GM18502 (cell line): ENCODE measurements around the gene FXYD7.
"Not testable (repeated sequence)": the region's sequence is repeated elsewhere in the genome, so short reads cannot be mapped to it uniquely, and the experiment has no call there.

Source experiments
- ATAC-seq: cut with Tn5 transposase; IDR thresholded peaks from one replicate; pipeline ENCODE4 v1.9.1; 2021; ENCODE audit warnings: mild to moderate bottlenecking; ENCODE audit not compliant: unreplicated experiment, poor library complexity

The FXYD7 gene, protein sequence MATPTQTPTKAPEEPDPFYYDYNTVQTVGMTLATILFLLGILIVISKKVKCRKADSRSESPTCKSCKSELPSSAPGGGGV

DNA sequence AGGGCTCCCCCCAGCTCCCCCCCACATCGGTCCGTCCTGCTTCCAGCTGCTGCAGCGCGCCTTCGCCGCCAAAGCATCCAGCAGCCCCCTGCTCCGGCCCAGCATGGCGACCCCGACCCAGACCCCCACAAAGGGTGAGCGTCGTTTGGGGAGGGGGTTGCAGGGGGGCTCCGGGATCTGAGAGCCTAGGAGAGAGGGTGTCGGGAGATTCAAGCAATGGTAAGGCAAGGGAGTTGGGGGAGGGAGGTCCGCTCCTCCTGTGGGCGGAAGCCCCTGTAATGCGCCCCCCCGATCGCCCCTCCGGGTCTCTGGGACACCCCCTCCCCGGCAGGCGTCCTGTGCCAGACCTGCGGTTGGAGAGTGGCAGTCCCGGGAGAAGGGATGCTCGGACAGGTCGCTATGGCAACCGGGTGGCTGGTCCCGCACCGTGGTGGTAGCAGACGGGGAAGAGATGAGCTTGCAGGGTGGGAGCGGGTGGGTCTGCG, at the start of gene FXYD7:
Gene FXYD7, plus strand, starts transcription at position 25 of the 485 bp plus-strand sequence. Its CDS starts 79 bp downstream, at position 104.
- ATAC-seq: no peak

DNA sequence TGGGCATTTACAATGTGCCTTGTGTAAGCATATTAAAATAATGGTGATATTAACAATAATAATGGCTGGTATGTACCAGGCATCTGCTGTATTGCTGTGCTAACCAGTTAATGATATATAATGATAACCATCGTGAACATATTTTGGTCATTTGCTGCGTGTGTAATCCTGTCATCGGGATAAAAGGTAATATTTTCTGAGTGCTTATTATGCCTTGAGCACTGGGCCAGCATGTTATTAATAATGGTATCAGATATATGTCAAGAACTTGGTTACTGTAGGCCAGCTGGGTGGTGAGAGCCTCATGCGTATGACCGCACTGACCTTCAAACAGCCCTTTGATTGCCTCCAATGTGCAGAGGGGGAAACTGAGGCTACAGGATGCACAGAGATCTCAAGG, 49.6 kb upstream of the FXYD7 start:
- no peak for ATAC-seq

DNA sequence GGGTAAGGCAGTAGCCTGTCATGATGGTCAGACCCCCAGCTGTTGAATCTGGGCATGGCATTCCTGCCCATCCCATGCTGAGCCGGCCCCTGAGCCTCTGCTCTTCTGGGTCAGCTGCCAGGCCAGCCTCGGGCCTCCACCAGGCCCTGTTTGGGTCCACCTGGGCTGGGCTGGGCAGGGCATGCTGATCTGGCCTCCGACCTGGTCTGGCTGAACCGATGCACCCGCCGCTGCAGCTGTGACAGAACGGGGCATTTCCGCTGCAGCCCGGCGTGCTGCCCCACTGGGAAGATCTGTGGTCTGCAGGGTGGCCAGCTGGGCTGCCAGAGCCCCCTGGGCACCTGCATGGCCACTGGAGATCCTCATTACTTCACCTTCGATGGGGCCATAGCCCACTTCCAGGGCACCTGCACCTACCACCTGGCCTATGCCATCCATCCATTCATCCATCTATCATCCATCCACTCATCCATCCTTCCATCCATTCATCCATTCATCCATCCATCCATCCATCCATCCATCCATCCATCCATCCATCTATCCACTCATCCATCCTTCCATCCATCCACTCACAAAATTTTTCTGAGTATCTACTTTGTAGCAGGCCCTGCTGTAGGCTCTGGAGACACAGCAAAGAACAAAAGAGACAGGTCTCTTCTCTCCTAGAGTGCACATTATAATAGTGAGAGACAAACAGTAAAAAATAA, 49.0 kb upstream of the FXYD7 start:
- ATAC-seq: no peak

DNA sequence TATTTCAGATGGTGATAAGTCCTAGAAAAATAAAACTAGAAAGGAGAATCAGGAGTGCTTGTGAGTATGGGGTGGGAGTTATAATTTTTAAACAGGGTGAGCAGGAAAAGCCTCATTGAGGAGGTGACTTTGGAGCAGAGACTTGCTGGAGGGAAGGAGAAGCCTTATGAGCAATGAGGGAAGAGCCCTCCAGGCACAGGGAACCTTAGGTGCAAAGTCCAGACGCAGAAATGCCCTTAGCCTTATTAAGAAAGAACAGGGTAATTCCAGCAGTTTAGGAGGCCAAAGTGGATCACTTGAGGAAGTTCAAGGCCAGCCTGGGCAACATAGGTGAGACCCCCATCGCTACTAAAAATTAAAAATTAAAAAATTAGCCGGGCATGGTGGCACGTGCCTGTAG, 48.4 kb upstream of the FXYD7 start:
- no peak for ATAC-seq

DNA sequence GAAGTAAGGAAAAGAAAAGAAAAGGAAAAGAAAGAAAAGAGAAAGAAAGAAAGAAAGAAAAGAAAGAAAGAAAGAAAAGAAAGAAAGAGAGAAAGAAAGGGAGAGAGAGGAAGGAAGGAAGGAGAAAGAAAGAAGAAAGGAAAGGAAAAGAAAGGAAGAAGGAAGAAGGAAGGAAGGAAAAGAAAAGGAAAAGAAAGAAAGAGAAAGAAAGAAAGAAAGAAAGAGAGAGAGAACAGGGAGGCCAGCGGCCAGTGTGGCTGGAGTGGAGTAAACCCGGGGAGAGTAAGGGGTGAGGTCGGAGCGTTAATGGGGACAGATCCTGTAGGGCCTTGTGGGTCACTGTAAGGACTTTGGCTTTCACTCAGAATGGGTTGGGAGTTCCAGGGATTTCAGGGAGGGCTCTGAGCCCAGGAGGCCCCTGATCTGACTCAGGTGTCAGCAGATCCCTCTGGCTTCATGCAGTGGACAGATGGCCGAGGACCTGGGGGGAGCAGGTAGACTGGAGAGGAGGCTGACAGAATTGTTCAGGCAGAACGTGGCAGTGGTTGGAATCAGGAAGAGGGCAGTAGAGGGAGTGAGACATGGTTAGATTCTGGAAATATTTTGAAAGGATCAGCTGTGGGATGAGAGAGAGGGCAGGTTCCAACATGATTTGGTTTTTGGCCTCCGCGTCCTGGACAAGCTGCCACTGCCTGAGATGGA, 47.2 kb upstream of the FXYD7 start:
- ATAC-seq: no peak

DNA sequence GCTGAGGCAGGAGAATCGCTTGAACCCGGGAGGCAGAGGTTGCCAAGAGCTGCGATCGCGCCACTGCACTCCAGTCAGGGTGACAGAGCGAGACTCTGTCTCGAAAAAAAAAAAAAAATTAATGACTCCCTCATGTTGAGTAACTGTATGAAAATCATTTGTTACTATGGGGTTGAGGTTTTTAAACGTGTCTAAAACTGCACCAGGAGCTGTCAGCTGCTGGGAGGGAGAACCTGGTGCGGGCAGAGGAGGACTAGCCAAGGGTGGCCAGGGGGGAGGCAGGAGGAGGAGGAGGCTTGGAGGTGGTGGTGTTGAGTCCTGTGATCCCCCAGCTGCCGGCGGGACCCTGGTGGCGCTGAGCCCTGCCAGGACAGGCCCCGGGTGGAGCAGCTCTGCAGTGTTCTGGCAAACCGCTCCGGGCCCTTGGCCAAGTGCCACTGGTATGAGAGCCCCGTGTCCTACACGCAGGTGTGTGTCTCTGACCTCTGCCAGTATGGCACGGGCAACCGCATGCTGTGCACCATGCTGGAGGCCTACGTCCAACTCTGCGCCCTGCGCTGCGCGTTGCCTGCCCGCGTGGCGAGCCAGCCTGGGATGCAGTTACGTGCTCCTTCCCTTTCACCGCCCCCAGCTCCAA, 44.5 kb upstream of the FXYD7 start:
- no peak for ATAC-seq

DNA sequence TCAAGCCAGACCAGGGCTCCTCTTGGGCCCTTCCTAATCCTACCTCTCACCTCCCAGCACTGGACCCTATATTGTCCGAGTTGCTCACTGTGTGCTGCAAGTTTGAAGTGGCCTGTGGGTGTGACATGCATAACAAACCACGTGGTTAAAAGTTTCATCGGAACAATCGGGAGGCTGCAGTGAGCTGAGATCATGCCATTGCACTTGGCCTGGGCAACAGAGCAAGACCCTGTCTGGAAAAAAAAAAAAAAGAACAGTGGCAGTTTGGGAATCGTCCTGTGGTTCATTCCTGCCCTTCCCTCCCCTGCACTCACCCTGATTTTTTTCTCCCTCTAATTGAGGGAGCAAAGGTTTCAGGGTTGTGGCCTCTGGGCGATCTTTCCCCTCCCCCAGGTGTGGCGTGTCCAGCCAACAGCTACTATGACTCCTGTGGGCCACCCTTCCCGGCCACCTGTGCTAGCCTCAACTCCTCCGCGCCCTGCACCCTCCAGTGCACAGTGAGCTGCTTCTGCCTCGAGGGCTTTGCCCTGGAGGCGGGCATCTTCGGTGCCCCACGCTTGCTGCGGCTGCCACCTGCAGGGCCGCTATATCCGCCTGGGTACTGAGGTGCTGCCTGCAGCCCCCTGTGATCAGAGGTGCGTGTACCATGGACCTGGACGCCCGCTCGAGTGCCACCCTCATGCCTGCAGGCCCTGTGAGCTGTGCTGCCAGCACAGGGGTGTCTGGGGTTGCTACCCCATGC, 43.7 kb upstream of the FXYD7 start:
- no peak for ATAC-seq

DNA sequence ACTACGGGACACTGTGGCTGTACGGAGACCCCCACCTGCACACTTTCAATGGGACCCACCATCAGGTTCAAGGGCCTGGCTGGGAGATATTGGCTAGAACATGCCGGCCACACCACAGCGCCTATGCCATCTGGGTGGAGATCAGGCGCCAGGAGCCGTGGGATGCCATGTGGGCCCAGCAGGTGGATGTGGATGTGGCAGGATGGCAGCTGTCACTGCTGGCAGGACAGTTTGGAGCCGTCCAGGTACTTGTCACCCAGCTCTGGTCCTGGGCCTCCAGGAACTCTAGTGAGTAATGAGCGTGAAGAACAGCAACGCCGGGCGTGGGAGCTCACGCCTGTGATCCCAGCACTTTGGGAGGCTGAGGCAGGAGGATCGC, 43.2 kb upstream of the FXYD7 start:
- ATAC-seq: no peak

DNA sequence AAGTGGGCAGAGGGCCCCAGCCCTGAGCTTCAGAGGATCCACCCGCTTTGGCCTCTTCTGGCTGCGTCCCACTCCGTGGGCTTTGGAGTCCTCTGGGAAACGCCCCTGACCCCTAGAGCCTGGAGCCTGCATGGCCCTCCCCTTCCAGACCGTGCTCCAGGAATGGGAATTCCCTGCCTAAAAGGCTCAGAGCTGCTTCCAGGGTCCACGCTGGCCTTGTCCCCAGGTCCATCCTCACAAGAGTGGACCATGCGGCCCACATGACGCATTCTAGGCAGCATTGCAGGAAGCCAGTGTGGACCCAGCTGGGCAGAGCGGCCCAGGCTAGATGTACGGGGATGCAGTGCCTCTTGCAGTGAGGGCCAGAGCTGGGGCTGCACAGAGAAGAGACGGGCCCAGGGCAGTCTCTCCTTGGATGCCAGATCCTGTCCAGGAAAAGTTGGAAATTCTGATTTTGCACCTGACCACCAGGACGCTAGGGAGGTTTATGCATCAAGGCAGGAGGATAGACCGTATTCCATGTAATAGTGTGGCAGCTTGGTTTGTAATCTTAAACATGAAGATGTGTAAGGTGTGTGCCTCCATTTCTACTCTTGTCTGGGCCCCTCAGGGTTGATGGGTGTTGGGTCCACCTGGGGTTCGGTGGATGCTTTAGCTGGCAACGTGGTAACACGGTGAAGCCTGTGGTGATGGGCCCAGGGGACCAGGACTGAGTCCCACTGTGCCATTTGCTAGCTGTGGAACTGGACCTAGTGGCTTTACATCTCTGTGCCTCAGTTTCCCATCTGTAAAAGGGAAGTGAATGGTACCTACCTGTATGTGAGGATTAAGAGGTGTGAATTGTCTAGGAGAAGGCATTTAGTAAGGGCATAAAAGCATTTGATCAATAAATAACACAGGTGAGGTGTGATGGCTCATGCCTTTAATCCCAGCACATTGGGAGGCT, 42.2 kb upstream of the FXYD7 start:
- ATAC-seq: no peak

DNA sequence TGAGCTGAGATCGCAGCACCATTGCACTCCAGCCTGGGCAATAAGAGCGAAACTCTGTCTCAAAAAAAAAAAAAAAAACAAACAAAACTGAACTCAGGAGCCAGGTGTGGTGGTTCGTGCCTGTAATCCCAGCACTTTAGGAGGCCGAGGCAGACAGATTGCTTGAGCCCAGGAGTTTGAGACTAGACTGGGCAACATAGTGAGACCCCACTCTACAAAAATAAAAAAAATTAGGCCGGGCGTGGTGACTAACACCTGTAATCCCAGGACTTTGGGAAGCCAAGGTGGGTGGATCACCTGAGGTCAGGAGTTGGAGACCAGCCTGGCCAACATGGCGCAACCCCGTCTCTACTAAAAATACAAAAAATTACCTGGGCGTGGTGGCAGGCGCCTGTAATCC, 41.1 kb upstream of the FXYD7 start:
- ATAC-seq: not testable (repeated sequence)

DNA sequence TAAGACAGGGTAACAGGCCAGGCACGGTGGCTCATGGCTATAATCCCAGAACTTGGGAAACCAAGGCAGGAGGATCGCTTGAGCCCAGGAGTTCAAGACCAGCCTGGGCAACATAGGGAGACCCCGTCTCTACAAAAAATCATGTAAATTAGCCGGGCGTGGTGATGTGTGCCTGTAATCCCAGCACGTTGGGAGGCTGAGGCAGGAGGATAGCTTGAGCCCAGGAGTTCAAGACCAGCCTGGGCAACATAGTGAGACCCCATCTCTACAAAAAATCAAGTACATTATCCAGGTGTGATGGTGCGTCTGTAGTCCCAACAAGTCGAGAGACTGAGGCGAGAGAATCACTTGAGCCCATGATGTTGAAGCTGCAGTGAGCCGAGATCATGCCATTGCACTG, 39.4 kb upstream of the FXYD7 start:
- ATAC-seq: not testable (repeated sequence)

DNA sequence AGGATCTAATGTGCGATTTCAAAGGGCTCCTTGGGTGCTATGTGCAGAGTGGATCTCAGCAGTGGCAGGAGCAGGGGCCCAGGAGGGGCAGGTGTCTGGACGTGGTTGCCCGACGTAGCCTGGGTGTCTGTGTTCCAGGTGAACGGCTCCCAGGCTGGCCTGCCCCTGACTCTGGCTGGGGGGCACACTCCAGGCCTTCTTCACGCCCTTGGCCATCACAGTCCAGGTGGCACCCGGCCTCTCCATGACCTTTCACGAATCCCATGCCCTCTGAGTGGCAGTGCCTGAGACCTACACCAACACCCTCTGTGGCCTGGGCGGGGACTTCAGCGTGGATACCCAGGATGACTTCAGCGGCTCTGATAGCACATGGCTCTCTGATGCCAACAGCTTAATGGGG, 38.7 kb upstream of the FXYD7 start:
- ATAC-seq: no peak

DNA sequence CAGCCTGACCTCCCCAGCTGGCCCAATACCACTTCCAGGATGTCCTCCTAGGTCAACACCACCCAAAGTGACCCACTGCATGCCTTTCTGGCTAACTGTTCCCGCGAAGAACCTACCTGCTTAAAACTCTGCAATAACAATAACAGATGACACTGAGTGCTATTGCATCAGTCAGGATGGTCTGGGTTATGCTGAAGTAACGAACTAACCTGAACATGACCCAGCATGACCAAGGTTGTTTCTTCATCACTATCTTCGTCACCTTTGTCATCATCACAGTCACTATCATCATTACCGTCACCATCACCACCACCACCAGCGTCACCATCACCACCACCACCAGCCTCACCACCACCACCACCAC, 38.0 kb upstream of the FXYD7 start:
- ATAC-seq: no peak

DNA sequence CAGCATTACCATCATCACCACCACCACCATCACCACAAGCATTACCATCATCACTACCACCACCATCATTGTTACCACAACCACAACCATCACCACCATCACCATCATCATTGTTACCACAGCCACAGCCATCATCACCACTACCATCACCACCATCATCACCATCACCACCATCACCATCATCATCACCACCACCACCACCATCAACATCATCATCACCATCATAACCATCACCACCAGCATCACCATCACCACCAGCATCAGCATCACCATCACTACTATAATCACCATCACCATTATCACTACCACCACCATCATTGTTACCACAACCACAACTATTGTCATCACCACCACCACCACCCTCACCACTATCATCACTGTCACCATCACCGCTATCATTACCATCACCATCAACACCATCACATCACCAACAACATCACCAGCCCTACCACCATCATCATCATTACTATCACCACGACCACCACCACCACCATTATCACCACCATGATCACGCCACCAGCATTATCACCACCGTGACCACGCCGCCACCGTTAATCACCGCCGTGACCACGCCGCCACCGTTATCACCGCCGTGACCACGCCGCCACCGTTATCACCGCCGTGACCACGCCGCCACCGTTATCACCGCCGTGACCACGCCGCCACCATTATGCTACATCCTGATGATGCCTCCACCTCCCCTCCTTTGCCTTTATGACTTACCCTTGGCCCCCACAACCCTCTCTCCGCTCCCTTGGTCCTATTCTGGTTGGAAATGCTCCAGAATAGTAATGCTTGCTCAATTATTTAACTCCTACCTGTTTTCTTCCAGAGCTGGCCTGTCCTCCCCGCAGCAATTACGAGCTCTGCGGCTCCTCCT, 37.4 kb upstream of the FXYD7 start:
- no peak for ATAC-seq

DNA sequence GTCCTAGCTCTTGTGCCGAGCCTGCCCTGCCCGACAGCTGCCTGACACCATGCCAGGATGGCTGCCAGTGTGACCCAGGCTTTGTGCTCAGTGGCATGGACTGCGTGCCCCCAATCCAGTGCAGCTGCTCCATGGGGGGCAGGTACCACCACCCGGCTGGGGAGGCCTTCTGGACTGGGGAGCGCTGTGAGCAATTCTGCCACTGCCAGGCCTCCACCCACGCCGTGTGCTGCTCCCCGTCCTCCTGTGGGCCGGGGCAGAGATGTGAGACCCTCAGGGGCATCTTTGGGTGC, 36.8 kb upstream of the FXYD7 start:
- no peak for ATAC-seq

DNA sequence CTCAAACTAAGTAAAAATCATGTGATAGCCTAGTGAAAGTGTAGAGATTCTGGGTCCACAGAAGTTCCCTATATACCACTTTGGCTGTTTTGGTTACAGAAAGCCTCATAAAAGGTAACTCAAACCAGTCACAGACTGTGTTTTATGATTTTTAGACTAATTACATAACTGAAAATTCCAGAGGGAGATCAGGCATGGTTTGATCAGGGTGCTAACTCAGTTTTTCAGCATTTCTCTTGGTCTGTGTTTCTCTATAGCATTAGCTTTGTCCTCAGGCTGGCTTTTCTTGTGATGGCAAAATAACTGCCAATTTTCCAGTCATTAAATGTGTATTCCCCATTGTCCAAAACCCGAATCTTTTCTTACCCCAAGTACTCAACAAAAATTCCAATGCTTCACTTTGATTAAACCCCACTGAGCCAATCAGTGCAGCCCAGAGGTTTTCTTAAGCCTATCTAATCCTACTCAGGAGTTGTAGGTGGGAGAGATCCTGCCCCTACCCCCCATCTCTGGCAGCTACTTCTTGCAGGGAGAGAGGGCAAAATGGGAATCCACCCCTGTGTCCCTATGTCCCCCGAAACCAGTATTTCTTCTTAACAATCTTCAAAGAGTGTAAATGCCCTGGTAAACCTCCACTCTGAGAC, 36.0 kb upstream of the FXYD7 start:
- no peak for ATAC-seq

DNA sequence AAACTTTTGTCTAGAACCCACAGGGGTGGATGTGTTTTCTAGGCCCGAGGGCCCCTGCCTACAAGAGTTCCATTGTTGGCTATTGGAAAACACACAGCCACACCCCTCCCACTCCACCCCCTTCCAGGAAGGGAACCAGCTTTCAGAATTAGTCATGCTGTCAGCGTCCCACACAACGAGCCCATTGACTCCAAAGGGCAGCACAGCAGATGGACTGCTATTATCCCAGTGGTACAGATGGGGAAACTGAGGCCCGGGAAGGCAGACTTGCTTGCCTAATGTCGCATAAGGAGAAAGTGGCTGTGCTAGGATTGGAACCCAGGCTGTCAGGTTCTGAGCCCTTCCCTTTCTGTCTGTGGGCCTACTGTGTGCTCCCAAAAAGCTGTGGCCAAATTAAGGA, 35.5 kb upstream of the FXYD7 start:
- ATAC-seq: no peak

DNA sequence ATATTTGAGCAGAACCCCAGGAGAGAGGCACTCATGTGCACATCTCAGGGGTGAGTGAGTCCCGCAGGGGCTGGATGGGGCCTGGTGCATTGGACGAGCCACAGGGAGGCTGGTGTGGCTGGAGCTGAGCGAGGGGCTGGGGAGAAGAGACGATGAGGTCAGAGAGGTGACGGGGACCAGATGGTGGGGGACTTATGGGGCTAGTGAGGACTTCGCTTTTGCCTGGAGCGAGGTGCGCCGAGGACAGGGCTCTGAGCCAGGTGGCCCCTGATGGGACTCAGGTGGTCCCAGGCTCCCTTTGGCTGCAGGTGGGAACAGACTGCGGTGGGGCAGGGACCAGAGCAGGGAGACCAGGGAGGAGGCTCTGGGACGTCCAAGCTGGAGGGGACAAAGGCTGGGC, 34.3 kb upstream of the FXYD7 start:
- no peak for ATAC-seq
